Upper lobe of right lung (tissue), 1 donor: ENCODE measurements around the gene ORMDL3. TPM values are rescaled to one million over a fixed set of nuclear protein-coding genes. Genes with fewer than 3 reads are reported as not detected.

ENCODE experiments used
- ATAC-seq: fragments of 200-7000 bp; cut with Tn5 transposase; one replicate; pipeline ENCODE4 v1.9.1; 2020; ENCODE audit warnings: mild to moderate bottlenecking, moderate library complexity
- DNase-seq: peaks from one replicate; pipeline ENCODE4 v3.0.0-alpha.2; 2020
- H3K27ac ChIP-seq: fragments of 200-600 bp; one replicate; pipeline ENCODE4 v1.8.0; 2022
- H3K27me3 ChIP-seq: fragments of 200-600 bp; one replicate; pipeline ENCODE4 v1.8.0; 2022; ENCODE audit warnings: mild to moderate bottlenecking
- H3K36me3 ChIP-seq: fragments of 200-600 bp; one replicate; pipeline ENCODE4 v1.8.0; 2022
- H3K4me1 ChIP-seq: fragments of 200-600 bp; one replicate; pipeline ENCODE4 v1.8.0; 2022
- H3K4me3 ChIP-seq: fragments of 200-600 bp; one replicate; pipeline ENCODE4 v1.8.0; 2022; ENCODE audit warnings: mild to moderate bottlenecking
- H3K9me3 ChIP-seq: fragments of 200-600 bp; one replicate; pipeline ENCODE4 v1.8.0; 2022
- CTCF ChIP-seq: fragments of 200-600 bp; IDR thresholded peaks from one replicate; pipeline ENCODE4 v1.8.0; 2022; ENCODE audit warnings: antibody characterized with exemption
- intact Hi-C: fragments of 100-400 bp; cut with DNase I; formaldehyde crosslinking; loops from one replicate; pipeline ENCODE4 v1.11.0; 2022
- total RNA-seq: library from RNA; stranded (reverse); fragmentation: NEBNext Ultra II Directional; extraction: Animal tissue kit (Norgen Biotek cat#: 25700); gene quantifications from one replicate; pipeline ENCODE4 v1.2.1, GENCODE V29; 2021
- donor health status: DM: no; HTN: yes; CAD: no; lungs with severe emphysema.

ORMDL3 gene
- total RNA-seq, 1 donor from 2014 or later: 70.3 TPM

GRCh38 chr17:39929646-39930407, 2.4 kb upstream of the ORMDL3 start:
- intact Hi-C loops: no loop called here
- ATAC-seq (no peak), DNase-seq (no peak)
- Histone ChIP-seq H3K4me3 (no peak overlapping the region), H3K27ac (peak overlapping the region; percentile 93), H3K36me3 (no peaks in the 10 kb centered on the region), H3K27me3 (no peaks in the 10 kb centered on the region), H3K4me1 (peaks cover 29% of the 10 kb centered on the region), H3K9me3 (no peaks in the 10 kb centered on the region)
- TF ChIP-seq CTCF: no peak

- TF ChIP-seq CTCF: no peak
- DNase-seq (no peak), ATAC-seq (no peak)
- intact Hi-C loops: no loop called here
- no peaks in the 10 kb centered on the region for H3K27me3 ChIP-seq
- H3K27ac ChIP-seq: peak overlapping the region; percentile 93
- H3K4me1 ChIP-seq: peaks cover 33% of the 10 kb centered on the region
- H3K9me3 ChIP-seq: no peaks in the 10 kb centered on the region
- H3K4me3 ChIP-seq: peak overlapping the region; percentile 83
- H3K36me3 ChIP-seq: peaks cover 2% of the 10 kb centered on the region
These were observed 1.7 kb upstream of the ORMDL3 start for GRCh38 chr17:39928858-39929645.

- no peaks in the 10 kb centered on the region for H3K9me3 ChIP-seq
- DNase-seq: peak; percentile 82
- intact Hi-C loops: no loop called here
- H3K4me1 ChIP-seq: peaks cover 34% of the 10 kb centered on the region
- TF ChIP-seq CTCF: no peak
- peak; percentile 59 for ATAC-seq
- H3K4me3 ChIP-seq: peak overlapping the region; percentile 83
- H3K27ac ChIP-seq: peak overlapping the region; percentile 93
- H3K27me3 ChIP-seq: no peaks in the 10 kb centered on the region
- peaks cover 10% of the 10 kb centered on the region for H3K36me3 ChIP-seq
These were observed 792 bp upstream of the ORMDL3 start for GRCh38 chr17:39927929-39928857.

- H3K4me1 ChIP-seq: peaks cover 34% of the 10 kb centered on the region
- H3K27ac ChIP-seq: peak overlapping the region; percentile 93
- DNase-seq (peak; percentile 81), ATAC-seq (peak; percentile 42)
- H3K9me3 ChIP-seq: no peaks in the 10 kb centered on the region
- peaks cover 26% of the 10 kb centered on the region for H3K36me3 ChIP-seq
- TF ChIP-seq CTCF: no peak
- intact Hi-C loops: no loop called here
- no peaks in the 10 kb centered on the region for H3K27me3 ChIP-seq
- H3K4me3 ChIP-seq: peak overlapping the region; percentile 83
These were observed 757 bp downstream of the ORMDL3 start for GRCh38 chr17:39926588-39927100.

GRCh38 chr17:39926135-39926587, 1.2 kb downstream of the ORMDL3 start:
- DNase-seq (no peak), ATAC-seq (no peak)
- intact Hi-C loops: no loop called here
- Histone ChIP-seq H3K4me1 (peaks cover 34% of the 10 kb centered on the region), H3K9me3 (no peaks in the 10 kb centered on the region), H3K27ac (peak overlapping the region; percentile 93), H3K27me3 (no peaks in the 10 kb centered on the region), H3K36me3 (peaks cover 31% of the 10 kb centered on the region), H3K4me3 (peak overlapping the region; percentile 83)
- no peak for TF ChIP-seq CTCF
